Measurements from ENCODE around the gene FAM163B. TPM values are rescaled to one million over a fixed set of nuclear protein-coding genes. Genes with fewer than 3 reads are reported as not detected.

Gene FAM163B
- total RNA-seq, 4 donors from 2014 or later, result not detected

DNA sequence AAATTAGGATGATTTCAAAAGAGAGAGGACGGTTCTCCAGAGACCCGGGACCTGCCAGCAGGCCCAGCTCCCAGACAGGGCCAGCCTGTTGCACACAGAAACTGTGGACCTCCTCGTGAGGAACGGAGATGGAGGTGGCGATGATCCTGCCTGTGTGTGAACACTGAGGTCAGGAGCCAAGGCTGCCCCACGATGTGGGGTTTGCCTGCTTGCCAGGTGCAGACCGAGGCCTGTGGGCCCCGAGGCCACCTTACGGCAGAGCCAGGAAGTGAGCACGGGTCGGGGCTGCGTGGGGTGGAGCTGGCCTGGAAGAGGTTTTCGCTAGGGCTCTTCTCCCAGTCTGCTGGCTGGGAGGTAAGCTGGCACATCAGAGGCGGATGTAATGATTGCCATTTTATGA is 4.3 kb downstream of the FAM163B start:
- Histone ChIP-seq H3K4me1 (peaks cover 0 to 12% (median 4%) of the 10 kb centered on the region in 4 donors), H3K4me3 (no peak overlapping the region), H3K36me3 (no peaks in the 10 kb centered on the region), H3K27ac (replicated peaks in 1 of 4) (no peak overlapping the region), H3K9me3 (no peaks in the 10 kb centered on the region), H3K27me3 (peaks cover 0 to 95% (median 23%) of the 10 kb centered on the region in 4 donors)
- DNase-seq (ENCODE audit: extremely low spot score), result no peak
- 59% methylated on average over 6 of the region's 14 CpGs for WGBS
- no peak for TF ChIP-seq EP300 (IDR thresholded peaks at IDR 0.05)
- TF ChIP-seq, protein P1, sequence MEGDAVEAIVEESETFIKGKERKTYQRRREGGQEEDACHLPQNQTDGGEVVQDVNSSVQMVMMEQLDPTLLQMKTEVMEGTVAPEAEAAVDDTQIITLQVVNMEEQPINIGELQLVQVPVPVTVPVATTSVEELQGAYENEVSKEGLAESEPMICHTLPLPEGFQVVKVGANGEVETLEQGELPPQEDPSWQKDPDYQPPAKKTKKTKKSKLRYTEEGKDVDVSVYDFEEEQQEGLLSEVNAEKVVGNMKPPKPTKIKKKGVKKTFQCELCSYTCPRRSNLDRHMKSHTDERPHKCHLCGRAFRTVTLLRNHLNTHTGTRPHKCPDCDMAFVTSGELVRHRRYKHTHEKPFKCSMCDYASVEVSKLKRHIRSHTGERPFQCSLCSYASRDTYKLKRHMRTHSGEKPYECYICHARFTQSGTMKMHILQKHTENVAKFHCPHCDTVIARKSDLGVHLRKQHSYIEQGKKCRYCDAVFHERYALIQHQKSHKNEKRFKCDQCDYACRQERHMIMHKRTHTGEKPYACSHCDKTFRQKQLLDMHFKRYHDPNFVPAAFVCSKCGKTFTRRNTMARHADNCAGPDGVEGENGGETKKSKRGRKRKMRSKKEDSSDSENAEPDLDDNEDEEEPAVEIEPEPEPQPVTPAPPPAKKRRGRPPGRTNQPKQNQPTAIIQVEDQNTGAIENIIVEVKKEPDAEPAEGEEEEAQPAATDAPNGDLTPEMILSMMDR (IDR thresholded peaks at IDR 0.05), result no peak
- TF ChIP-seq POLR2AphosphoS5 (IDR thresholded peaks at IDR 0.05), result no peak
- no peak for TF ChIP-seq POLR2A (IDR thresholded peaks at IDR 0.05; ENCODE audit: low read depth)
- intact Hi-C loops (cut with DNase I), result no loop called here

DNA sequence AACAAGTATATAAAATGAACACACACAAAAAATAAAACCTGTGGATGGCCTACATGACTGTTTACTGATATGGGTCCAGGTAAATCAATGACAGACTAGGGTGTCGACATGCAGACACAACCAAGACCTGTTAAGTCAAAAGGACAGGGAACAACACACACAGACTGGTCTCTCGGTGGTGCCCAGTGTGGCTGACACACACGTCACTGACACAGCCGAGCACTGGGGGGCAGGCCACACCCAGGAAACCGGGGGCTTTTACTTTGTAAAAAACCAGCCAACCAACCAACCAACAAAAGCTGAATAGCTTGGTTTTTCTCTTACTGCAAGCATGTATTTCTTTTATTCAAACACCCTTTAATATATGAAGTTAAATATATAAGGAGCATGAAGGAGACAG is 5.0 kb downstream of the FAM163B start:
- Histone ChIP-seq H3K9me3 (no peaks in the 10 kb centered on the region), H3K36me3 (no peaks in the 10 kb centered on the region), H3K27me3 (peaks cover 0 to 88% (median 18%) of the 10 kb centered on the region in 4 donors), H3K4me1 (peaks cover 0 to 6% (median 4%) of the 10 kb centered on the region in 4 donors), H3K27ac (replicated peaks in 1 of 4) (no peak overlapping the region), H3K4me3 (no peak overlapping the region)
- TF ChIP-seq, protein P1 (IDR thresholded peaks at IDR 0.05), result no peak
- TF ChIP-seq EP300 (IDR thresholded peaks at IDR 0.05) (no peak), POLR2AphosphoS5 (IDR thresholded peaks at IDR 0.05) (no peak), POLR2A (IDR thresholded peaks at IDR 0.05; ENCODE audit: low read depth) (no peak)
- intact Hi-C loops (cut with DNase I), result no loop called here
- DNase-seq (ENCODE audit: extremely low spot score), result no peak
- 47% methylated on average over 5 of the region's 5 CpGs for WGBS

DNA sequence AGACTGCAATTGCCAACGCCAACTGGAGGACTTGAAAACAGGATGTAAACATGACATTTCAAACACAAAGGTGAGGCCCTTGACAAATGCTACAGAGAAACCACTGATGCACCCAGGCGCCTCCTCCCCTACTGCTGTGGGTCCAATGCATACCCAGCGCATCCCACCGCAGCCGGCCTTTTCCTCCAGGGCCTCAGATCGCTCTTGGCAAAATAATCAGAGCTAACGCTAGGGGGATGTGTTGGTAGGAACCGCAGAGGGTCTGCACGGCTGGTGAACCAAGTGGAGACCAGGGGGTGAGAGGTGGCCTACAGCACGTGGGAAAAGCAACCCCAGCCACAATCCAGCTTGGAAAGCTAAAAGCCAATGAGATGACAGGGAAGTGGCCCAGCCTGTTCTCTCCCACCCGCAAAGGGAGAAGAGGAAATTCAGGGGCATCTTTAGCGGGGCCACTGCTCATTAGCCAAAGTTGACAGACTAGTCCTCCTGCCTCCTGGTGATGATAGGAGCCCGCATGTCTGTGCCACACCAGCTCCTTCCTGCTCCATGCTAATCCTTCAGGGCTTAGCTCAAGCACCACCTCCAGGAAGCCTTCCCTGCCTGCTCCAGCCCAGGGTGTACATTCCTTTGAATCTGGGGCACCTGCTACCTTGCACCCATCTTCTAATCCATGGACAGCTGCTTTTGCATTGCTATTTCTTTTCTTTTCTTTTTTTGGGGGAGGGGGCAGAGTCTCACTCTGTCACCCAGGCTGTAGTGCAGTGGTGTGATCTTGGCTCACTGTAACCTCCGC is 5.9 kb downstream of the FAM163B start:
- Histone ChIP-seq H3K9me3 (peaks cover 0 to 7% (median 3%) of the 10 kb centered on the region in 4 donors), H3K4me1 (no peaks in the 10 kb centered on the region), H3K27ac (replicated peaks in 1 of 4) (no peak overlapping the region), H3K36me3 (no peaks in the 10 kb centered on the region), H3K27me3 (peaks cover 0 to 79% (median 12%) of the 10 kb centered on the region in 4 donors), H3K4me3 (no peak overlapping the region)
- WGBS, result 42% methylated on average over 14 of the region's 14 CpGs
- DNase-seq (ENCODE audit: extremely low spot score), result no peak
- intact Hi-C loops (cut with DNase I), result no loop called here
- TF ChIP-seq POLR2A (IDR thresholded peaks at IDR 0.05; ENCODE audit: low read depth) (no peak), EP300 (IDR thresholded peaks at IDR 0.05) (no peak), POLR2AphosphoS5 (IDR thresholded peaks at IDR 0.05) (no peak)
- TF ChIP-seq, protein P1 (IDR thresholded peaks at IDR 0.05), result no peak

DNA sequence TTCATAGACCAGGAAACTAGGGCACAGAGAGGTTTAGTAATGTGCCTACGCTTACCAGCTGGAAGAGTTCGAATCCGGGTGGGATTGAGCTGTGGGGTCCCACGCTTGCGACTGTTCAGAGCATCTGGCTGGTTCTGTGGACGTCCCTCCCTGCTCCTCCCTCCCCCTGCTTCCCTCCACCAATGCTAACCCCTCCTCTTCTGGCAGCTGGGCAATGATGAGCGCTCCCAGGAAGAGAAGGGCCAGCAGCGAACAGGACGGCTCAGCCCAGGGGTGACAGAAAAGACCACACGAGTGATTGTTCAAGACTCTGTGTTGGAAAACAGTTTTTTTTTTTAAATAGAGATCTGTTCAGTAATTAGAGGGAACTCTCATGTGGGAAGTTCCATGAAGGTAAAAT is 6.9 kb downstream of the FAM163B start:
- TF ChIP-seq POLR2AphosphoS5 (IDR thresholded peaks at IDR 0.05), result no peak
- no peak for TF ChIP-seq POLR2A (IDR thresholded peaks at IDR 0.05; ENCODE audit: low read depth)
- TF ChIP-seq EP300 (IDR thresholded peaks at IDR 0.05), result no peak
- TF ChIP-seq, protein P1 (IDR thresholded peaks at IDR 0.05), result no peak
- peaks cover 0 to 18% (median 14%) of the 10 kb centered on the region in 4 donors for H3K9me3 ChIP-seq
- no peak overlapping the region for H3K4me3 ChIP-seq
- WGBS, result 47% methylated on average over 10 of the region's 10 CpGs
- DNase-seq (ENCODE audit: extremely low spot score), result no peak
- intact Hi-C loops (cut with DNase I), result no loop called here
- no peaks in the 10 kb centered on the region for H3K4me1 ChIP-seq
- H3K27me3 ChIP-seq, result peaks cover 0 to 69% (median 6%) of the 10 kb centered on the region in 4 donors
- no peak overlapping the region for H3K27ac ChIP-seq (replicated peaks in 1 of 4)
- no peaks in the 10 kb centered on the region for H3K36me3 ChIP-seq
